ENCODE measurements around the gene SNX5. TPM values are rescaled to one million over a fixed set of nuclear protein-coding genes. Genes with fewer than 3 reads are reported as not detected.

The SNX5 gene
- total RNA-seq, 4 donors from 2014 or later, result 247 to 346 (median 270) TPM

GRCh38 chr20:17944854-17945474, 23.6 kb downstream of the SNX5 start:
- no peak overlapping the region for H3K4me3 ChIP-seq (replicated peaks in 1 of 3)
- DNase-seq, result no peak
- TF ChIP-seq POLR2A (IDR thresholded peaks at IDR 0.05) (no peak), CTCF (IDR thresholded peaks at IDR 0.05) (no peak)
- intact Hi-C loops (cut with DNase I), result no loop called here
- H3K9me3 ChIP-seq, result no peaks in the 10 kb centered on the region
- no peaks in the 10 kb centered on the region for H3K27me3 ChIP-seq
- H3K36me3 ChIP-seq, result peaks cover 75 to 77% of the 10 kb centered on the region in 2 donors
- WGBS, 2 donors, result 95 to 97% methylated on average over 4 of the region's 4 CpGs
- peaks cover 0 to 9% of the 10 kb centered on the region in 2 donors for H3K4me1 ChIP-seq
- H3K27ac ChIP-seq, result no peak overlapping the region

GRCh38 chr20:17943343-17943742, 25.3 kb downstream of the SNX5 start:
- H3K4me3 ChIP-seq (replicated peaks in 1 of 3), result no peak overlapping the region
- H3K27me3 ChIP-seq, result no peaks in the 10 kb centered on the region
- no peaks in the 10 kb centered on the region for H3K9me3 ChIP-seq
- WGBS, 2 donors, result 64 to 65% methylated on average over 3 of the region's 3 CpGs
- H3K36me3 ChIP-seq, result peaks cover 59 to 61% of the 10 kb centered on the region in 2 donors
- no peak overlapping the region for H3K27ac ChIP-seq
- TF ChIP-seq CTCF (IDR thresholded peaks at IDR 0.05) (no peak), POLR2A (IDR thresholded peaks at IDR 0.05) (no peak)
- intact Hi-C loops (cut with DNase I), result no loop called here
- H3K4me1 ChIP-seq, result peaks cover 0 to 17% of the 10 kb centered on the region in 2 donors
- DNase-seq, result no peak

- no peak overlapping the region for H3K4me3 ChIP-seq (replicated peaks in 1 of 3)
- 82 to 84% methylated on average over 3 of the region's 3 CpGs for WGBS, 2 donors
- DNase-seq, result no peak
- peaks cover 7 to 27% of the 10 kb centered on the region in 2 donors for H3K4me1 ChIP-seq
- TF ChIP-seq CTCF (IDR thresholded peaks at IDR 0.05) (no peak), POLR2A (IDR thresholded peaks at IDR 0.05) (no peak)
- H3K27ac ChIP-seq, result no peak overlapping the region
- intact Hi-C loops (cut with DNase I), result no loop called here
- H3K27me3 ChIP-seq, result no peaks in the 10 kb centered on the region
- peaks cover 43 to 47% of the 10 kb centered on the region in 2 donors for H3K36me3 ChIP-seq
- H3K9me3 ChIP-seq, result no peaks in the 10 kb centered on the region
Observed at GRCh38 chr20:17941826-17942196, 26.8 kb downstream of the SNX5 start.

GRCh38 chr20:17941087-17941825, 27.3 kb downstream of the SNX5 start:
- 92 to 96% methylated on average over 10 of the region's 10 CpGs for WGBS, 2 donors
- no peaks in the 10 kb centered on the region for H3K27me3 ChIP-seq
- intact Hi-C loops (cut with DNase I), result no loop called here
- H3K4me1 ChIP-seq, result peaks cover 12 to 33% of the 10 kb centered on the region in 2 donors
- TF ChIP-seq CTCF (IDR thresholded peaks at IDR 0.05), result no peak
- no peak for TF ChIP-seq POLR2A (IDR thresholded peaks at IDR 0.05)
- H3K36me3 ChIP-seq, result peaks cover 38 to 41% of the 10 kb centered on the region in 2 donors
- no peak for DNase-seq
- H3K9me3 ChIP-seq, result no peaks in the 10 kb centered on the region
- no peak overlapping the region for H3K4me3 ChIP-seq (replicated peaks in 1 of 3)
- no peak overlapping the region for H3K27ac ChIP-seq
